IMR-90 (cell line): Measurements from ENCODE around the gene CCDC83. TPM values are rescaled to one million over a fixed set of nuclear protein-coding genes. Genes with fewer than 3 reads are reported as not detected.

Experiments used
- ATAC-seq: fragments of 200-7000 bp; cut with Tn5 transposase; 2 replicates; pipeline ENCODE4 v1.9.1; 2020; ENCODE audit warnings: low read depth, mild to moderate bottlenecking, moderate library complexity
- BruUV-seq: library from RNA; stranded (reverse); fragments of 400-500 nt; replicated peaks from 2 replicates; lab custom pipeline; 2021; lab: Mats Ljungman, UMichigan
- CTCF ChIA-PET: fragments of 300-600 bp; formaldehyde crosslinking; extraction: SDS; loops from one replicate; lab custom pipeline; 2021; ENCODE audit warnings: antibody characterized with exemption; lab: Yijun Ruan, JAX
- POLR2A ChIA-PET: fragments of 300-600 bp; sonication (Branson Sonifier 250); formaldehyde crosslinking; loops from one replicate; lab custom pipeline; 2022; ENCODE audit warnings: antibody characterized with exemption; ENCODE audit not compliant: unreplicated experiment; lab: Charles Lee
- DNase-seq: peaks from one replicate; pipeline ENCODE4 v3.0.0; 2013
- H2AFZ ChIP-seq: replicated peaks from 2 replicates; pipeline ENCODE3; 2013; ENCODE audit warnings: low read length, mild to moderate bottlenecking; ENCODE audit not compliant: poor library complexity
- H2AK5ac ChIP-seq: 2 replicates; pipeline ENCODE4 v1.6.1; 2013; ENCODE audit warnings: low read depth, low read length, inconsistent platforms
- H2AK9ac ChIP-seq: replicated peaks from 2 replicates; pipeline ENCODE3; 2013; ENCODE audit warnings: mild to moderate bottlenecking, low read depth, low read length, moderate library complexity; ENCODE audit not compliant: poor library complexity
- H2BK120ac ChIP-seq: 2 replicates; pipeline ENCODE4 v1.6.1; 2013; ENCODE audit warnings: low read depth, low read length, inconsistent platforms
- H2BK15ac ChIP-seq: 3 replicates; pipeline ENCODE4 v1.6.1; 2013; ENCODE audit warnings: low read depth, low read length, inconsistent platforms
- H2BK20ac ChIP-seq: 2 replicates; pipeline ENCODE4 v1.6.1; 2013; ENCODE audit warnings: low read depth, mild to moderate bottlenecking, inconsistent platforms, low read length, moderate library complexity
- H2BK5ac ChIP-seq: 2 replicates; pipeline ENCODE4 v1.6.1; 2013; ENCODE audit warnings: mild to moderate bottlenecking, low read depth, low read length, inconsistent platforms; ENCODE audit not compliant: poor library complexity, severe bottlenecking
- H3K14ac ChIP-seq: replicated peaks from 2 replicates; pipeline ENCODE4 v1.6.1; 2013; ENCODE audit warnings: low read depth, low read length, inconsistent platforms
- H3K18ac ChIP-seq: 2 replicates; pipeline ENCODE4 v1.6.1; 2013; ENCODE audit warnings: low read depth, low read length, control low read depth
- H3K23ac ChIP-seq: 2 replicates; pipeline ENCODE4 v1.6.1; 2013; ENCODE audit warnings: low read depth, low read length, inconsistent platforms
- H3K27ac ChIP-seq: 2 replicates; pipeline ENCODE4 v1.5.1; 2013; ENCODE audit warnings: mild to moderate bottlenecking, control low read depth, low read length; ENCODE audit not compliant: insufficient read depth
- H3K27me3 ChIP-seq: 2 replicates; pipeline ENCODE4 v1.6.1; 2013; ENCODE audit warnings: low read length; ENCODE audit not compliant: control insufficient read depth, insufficient read depth
- H3K36me3 ChIP-seq: 2 replicates; pipeline ENCODE4 v1.6.1; 2013; ENCODE audit warnings: low read length, mixed read lengths; ENCODE audit not compliant: control insufficient read depth, insufficient read depth
- H3K4ac ChIP-seq: 2 replicates; pipeline ENCODE4 v1.6.1; 2013; ENCODE audit warnings: low read depth, low read length, inconsistent platforms
- H3K4me1 ChIP-seq: 2 replicates; pipeline ENCODE4 v1.6.1; 2013; ENCODE audit warnings: low read length, mixed read lengths; ENCODE audit not compliant: control insufficient read depth, insufficient read depth
- H3K4me2 ChIP-seq: 2 replicates; pipeline ENCODE4 v1.6.1; 2013; ENCODE audit warnings: low read depth, mild to moderate bottlenecking, control low read depth, low read length, moderate library complexity
- H3K4me3 ChIP-seq: 2 replicates; pipeline ENCODE4 v1.5.1; 2013; ENCODE audit warnings: low read depth, mild to moderate bottlenecking, control low read depth, low read length, moderate library complexity; ENCODE audit not compliant: insufficient read depth
- H3K56ac ChIP-seq: 2 replicates; pipeline ENCODE4 v1.6.1; 2013; ENCODE audit warnings: low read length, inconsistent platforms; ENCODE audit not compliant: insufficient read depth; ENCODE audit errors: extremely low read depth
- H3K79me1 ChIP-seq, 2 experiments: 2 replicates each; pipeline ENCODE4 v1.6.1; 2013; ENCODE audit warnings: low read length in 2 of 2, inconsistent platforms in 1 of 2, low read depth in 1 of 2
- H3K9ac ChIP-seq: 2 replicates; pipeline ENCODE4 v1.6.1; 2013; ENCODE audit warnings: low read depth, low read length, control low read depth
- H3K9me1 ChIP-seq: 2 replicates; pipeline ENCODE4 v1.6.1; 2013; ENCODE audit warnings: low read length, inconsistent platforms; ENCODE audit not compliant: insufficient read depth
- H3K9me3 ChIP-seq: 2 replicates; pipeline ENCODE4 v1.6.1; 2013; ENCODE audit warnings: low read length; ENCODE audit not compliant: control insufficient read depth, insufficient read depth
- H4K20me1 ChIP-seq: 2 replicates; pipeline ENCODE4 v1.6.1; 2013; ENCODE audit warnings: low read length, inconsistent platforms; ENCODE audit not compliant: insufficient read depth
- H4K5ac ChIP-seq: 2 replicates; pipeline ENCODE4 v1.6.1; 2013; ENCODE audit warnings: mild to moderate bottlenecking, low read depth, low read length, control low read depth
- H4K8ac ChIP-seq, 2 experiments: 2 replicates each; pipeline ENCODE4 v1.6.1; 2013; ENCODE audit warnings: low read depth in 2 of 2, low read length in 2 of 2, control low read depth in 1 of 2, inconsistent platforms in 1 of 2
- H4K91ac ChIP-seq: 2 replicates; pipeline ENCODE4 v1.6.1; 2013; ENCODE audit warnings: low read depth, low read length, inconsistent platforms; ENCODE audit not compliant: insufficient read depth
- CEBPB ChIP-seq: IDR thresholded peaks from 2 replicates; pipeline ENCODE4 v1.6.1; 2012; ENCODE audit warnings: low read depth, low read length, improper control_type of control experiment
- CHD1 ChIP-seq: IDR thresholded peaks from 2 replicates; pipeline ENCODE4 v1.6.1; 2012; ENCODE audit warnings: low read depth, low read length, improper control_type of control experiment
- FOS ChIP-seq: fragments of 150-350 bp; IDR thresholded peaks from 2 replicates; pipeline ENCODE4 v1.6.1; 2016; ENCODE audit warnings: low read depth, low read length
- MAFK ChIP-seq: IDR thresholded peaks from 2 replicates; pipeline ENCODE4 v1.6.1; 2012; ENCODE audit warnings: low read depth, low read length, improper control_type of control experiment
- WGBS, 2 experiments: methylation state at CpG; one replicate each; pipeline versions ENCODE4 v1.1.5 to v1.1.7; 2013; ENCODE audit warnings: missing lambda C conversion rate in 2 of 2; ENCODE audit not compliant: insufficient read length in 1 of 2; ENCODE audit errors: extremely low coverage in 2 of 2; 5-methylcytosine and 5-hydroxymethylcytosine counted together
- dilution Hi-C: fragments of 300-500 bp; cut with HindIII; formaldehyde crosslinking; loops from one replicate; pipeline ENCODE4 v1.14.3; 2018; ENCODE audit warnings: low sequenced_read_pairs; ENCODE audit not compliant: unreplicated experiment
- in situ Hi-C: fragments of 300-500 bp; cut with MboI; formaldehyde crosslinking; loops from 3 replicates; pipeline ENCODE4 v1.14.3; 2019; ENCODE audit warnings: low sequenced_read_pairs, inconsistent platforms, mixed read lengths
- intact Hi-C: fragments of 100-400 bp; cut with micrococcal nuclease; formaldehyde crosslinking; loops from 2 replicates; pipeline ENCODE4 v1.10.0; 2022
- polyA plus RNA-seq, 3 experiments: library from polyadenylated mRNA; depleted of rRNA; stranded (reverse); fragments of >200 nt; gene quantifications; 2 replicates each; pipeline ENCODE4 v1.2.3, GENCODE V29; 2012; ENCODE audit warnings: low replicate concordance in 1 of 3
- total RNA-seq: library from RNA; depleted of rRNA; stranded (reverse); fragments of >200 nt; gene quantifications from 2 replicates; pipeline ENCODE4 v1.2.3, GENCODE V29; 2012

CCDC83 gene
- total and polyA plus RNA-seq, 2 of the 4 experiments (the other 2 are of a cell fraction) = not detected

- Histone ChIP-seq H3K36me3 (no peaks in the 10 kb centered on the region), H3K27ac (peak overlapping the region; percentile 90), H4K20me1 (peaks cover 4% of the 10 kb centered on the region; the same call in 1 of the 2 replicates), H3K9ac (peak overlapping the region; percentile 20; the same call in 1 of the 2 replicates), H2AK5ac (peak overlapping the region; percentile 12), H3K56ac (peak overlapping the region; percentile 46), H3K4me2 (peak overlapping the region; percentile 14), H2BK5ac (peak overlapping the region; percentile 92), H3K23ac (peak overlapping the region; percentile 49), H2BK20ac (peak overlapping the region; percentile 98), H4K8ac (peak overlapping the region; percentile 14 to 81), H3K4me1 (peaks cover 28% of the 10 kb centered on the region), H2BK15ac (peak overlapping the region; percentile 74; the same call in 2 of the 3 replicates), H3K4ac (peak overlapping the region; percentile 79), H3K79me1 (peaks cover 0 to 12% of the 10 kb centered on the region in 2 experiments; a peak in 2 of 4 replicates), H2AK9ac (no peak overlapping the region), H3K4me3 (no peak overlapping the region), H3K18ac (peak overlapping the region; percentile 38), H3K9me1 (peaks cover 28% of the 10 kb centered on the region), H3K9me3 (no peaks in the 10 kb centered on the region), H4K5ac (peak overlapping the region; percentile 45; the same call in 1 of the 2 replicates), H2AFZ (no peak overlapping the region), H4K91ac (peak overlapping the region; percentile 85), H3K27me3 (no peaks in the 10 kb centered on the region), H2BK120ac (peak overlapping the region; percentile 88), H3K14ac (peak overlapping the region; percentile 54)
- intact Hi-C loops = loop anchor here (2.0 kb wide), 2 partner anchors 109 to 133 kb away; no protein-coding TSS in a partner anchor
- ChIA-PET POLR2A (interaction anchor here (0.6 kb wide), 1 partner anchor 189 kb away, joined by 4 read pairs; no protein-coding TSS in a partner anchor), CTCF (interaction anchor here (0.6 to 1.2 kb wide), 2 partner anchors 18 to 439 kb away, joined by 3 to 5 read pairs; no protein-coding TSS in a partner anchor)
- DNase-seq (peak; percentile 91), ATAC-seq (peak; percentile 70)
- TF ChIP-seq MAFK (peak; percentile 48; the same call in 1 of the 2 replicates), CHD1 (no peak), CEBPB (peak; percentile 5; the same call in 1 of the 2 replicates), FOS (peak; percentile 89)
- no CpG with 5 or more reads among the region's 2 CpGs for WGBS, 2 experiments
- BruUV-seq = no TSS peak
- in situ Hi-C loops = loop anchor here (10.0 kb wide), 1 partner anchor 143 kb away; the partner anchor contains the start of gene CCDC89
- dilution Hi-C loops = no loop called here
These were observed 27.2 kb upstream of the CCDC83 start for GRCh38 chr11:85827748-85828639.
